ENCODE measurements around the gene PIGT. TPM values are rescaled to one million over a fixed set of nuclear protein-coding genes. Genes with fewer than 3 reads are reported as not detected.

The PIGT gene
- total RNA-seq, 1 experiment from 2014 or later = 259 TPM

GRCh38 chr20:45407067-45407745 lies 8.7 kb upstream of the PIGT start:
- peak overlapping the region; percentile 84 for H3K4me3 Mint-ChIP-seq (ENCODE audit: unreplicated experiment)
- peaks cover 13% of the 10 kb centered on the region for H3K36me3 Mint-ChIP-seq (ENCODE audit: insufficient read depth, unreplicated experiment)
- peaks cover 9% of the 10 kb centered on the region for H3K9me3 Mint-ChIP-seq (ENCODE audit: unreplicated experiment)
- Histone ChIP-seq H3K27me3 (replicated peaks; ENCODE audit: control insufficient read depth, insufficient read depth, low read length) (no peaks in the 10 kb centered on the region), H3K4me3 (ENCODE audit: low read depth, low read length) (peak overlapping the region; percentile 98), H3K9me3 (no peaks in the 10 kb centered on the region), H3K4me1 (no peaks in the 10 kb centered on the region), H3K36me3 (ENCODE audit: control insufficient read depth, insufficient read depth, low read length) (peaks cover 2% of the 10 kb centered on the region; the same call in 1 of the 2 replicates)
- no peak for TF ChIP-seq CTCF (IDR thresholded peaks at IDR 0.05; ENCODE audit: insufficient read depth in 1 of 2, low read depth in 1 of 2, low read length in 1 of 2, severe bottlenecking in 1 of 2, unreplicated experiment in 1 of 2)
- H3K4me1 Mint-ChIP-seq (ENCODE audit: low read depth, unreplicated experiment) = no peaks in the 10 kb centered on the region
- DNase-seq = peak in 1 of 2 experiments; percentile 44
- TSS peak; percentile 21 for BruUV-seq (replicated peaks)
- CTCF ChIA-PET = interaction anchor here (0.6 to 2.1 kb wide), 10 partner anchors 8 to 527 kb away, joined by 3 to 17 read pairs (median 5); partner anchors contain the start of genes PIGT and SYS1
- POLR2A ChIA-PET = interaction anchor here (0.6 to 2.6 kb wide), 4 partner anchors 9 to 172 kb away, joined by 3 to 8 read pairs (median 4); partner anchors contain the start of genes PIGT, SYS1 and WFDC8
- intact Hi-C loops (cut with micrococcal nuclease; ENCODE audit: unreplicated experiment) = no loop called here
- H3K27ac Mint-ChIP-seq (ENCODE audit: unreplicated experiment) = peak overlapping the region; percentile 60
- no peaks in the 10 kb centered on the region for H3K27me3 Mint-ChIP-seq (ENCODE audit: insufficient read depth, unreplicated experiment)

GRCh38 chr20:45407783-45408645 lies 7.9 kb upstream of the PIGT start, which contains the start of gene DBNDD2:
Gene DBNDD2 (plus strand): TSS chr20:45408289. CDS start chr20:45408468, 179 bp downstream.
- TF ChIP-seq CTCF (IDR thresholded peaks at IDR 0.05; ENCODE audit: insufficient read depth in 1 of 2, low read depth in 1 of 2, low read length in 1 of 2, severe bottlenecking in 1 of 2, unreplicated experiment in 1 of 2) = no peak
- H3K4me3 Mint-ChIP-seq (ENCODE audit: unreplicated experiment) = peak within 1 kb of the TSS; percentile 84
- ChIA-PET POLR2A (interaction anchor here (1.6 to 2.6 kb wide), 2 partner anchors 8 to 45 kb away, joined by 6 to 8 read pairs; partner anchors contain the start of genes PIGT and SYS1), CTCF (interaction anchor here (0.7 to 2.1 kb wide), 6 partner anchors 10 to 107 kb away, joined by 4 to 17 read pairs (median 8); partner anchors contain the start of gene SYS1)
- intact Hi-C loops (cut with micrococcal nuclease; ENCODE audit: unreplicated experiment) = no loop called here
- Histone ChIP-seq H3K36me3 (ENCODE audit: control insufficient read depth, insufficient read depth, low read length) (peaks cover 2% of the 10 kb centered on the region; the same call in 1 of the 2 replicates), H3K27me3 (replicated peaks; ENCODE audit: control insufficient read depth, insufficient read depth, low read length) (no peaks in the 10 kb centered on the region), H3K4me1 (no peaks in the 10 kb centered on the region), H3K9me3 (no peaks in the 10 kb centered on the region), H3K4me3 (ENCODE audit: low read depth, low read length) (peak within 1 kb of the TSS; percentile 98)
- no peaks in the 10 kb centered on the region for H3K27me3 Mint-ChIP-seq (ENCODE audit: insufficient read depth, unreplicated experiment)
- peaks cover 13% of the 10 kb centered on the region for H3K36me3 Mint-ChIP-seq (ENCODE audit: insufficient read depth, unreplicated experiment)
- no peak for DNase-seq
- BruUV-seq (replicated peaks) = no TSS peak
- no peaks in the 10 kb centered on the region for H3K4me1 Mint-ChIP-seq (ENCODE audit: low read depth, unreplicated experiment)
- peaks cover under 1% of the 10 kb centered on the region for H3K9me3 Mint-ChIP-seq (ENCODE audit: unreplicated experiment)
- peak within 1 kb of the TSS; percentile 60 for H3K27ac Mint-ChIP-seq (ENCODE audit: unreplicated experiment)

GRCh38 chr20:45408646-45409213 lies 7.2 kb upstream of the PIGT start:
- Mint-ChIP-seq H3K27me3 (ENCODE audit: insufficient read depth, unreplicated experiment) (no peaks in the 10 kb centered on the region), H3K9me3 (ENCODE audit: unreplicated experiment) (no peaks in the 10 kb centered on the region), H3K4me1 (ENCODE audit: low read depth, unreplicated experiment) (no peaks in the 10 kb centered on the region), H3K4me3 (ENCODE audit: unreplicated experiment) (no peak overlapping the region), H3K36me3 (ENCODE audit: insufficient read depth, unreplicated experiment) (peaks cover 13% of the 10 kb centered on the region), H3K27ac (ENCODE audit: unreplicated experiment) (peak overlapping the region; percentile 20)
- Histone ChIP-seq H3K4me3 (ENCODE audit: low read depth, low read length) (no peak overlapping the region), H3K27me3 (replicated peaks; ENCODE audit: control insufficient read depth, insufficient read depth, low read length) (no peaks in the 10 kb centered on the region), H3K9me3 (no peaks in the 10 kb centered on the region), H3K36me3 (ENCODE audit: control insufficient read depth, insufficient read depth, low read length) (peaks cover 2% of the 10 kb centered on the region; the same call in 1 of the 2 replicates), H3K4me1 (no peaks in the 10 kb centered on the region)
- intact Hi-C loops (cut with micrococcal nuclease; ENCODE audit: unreplicated experiment) = no loop called here
- no TSS peak for BruUV-seq (replicated peaks)
- CTCF ChIA-PET = interaction anchor here (0.6 kb wide), 1 partner anchor 48 kb away, joined by 3 read pairs; no protein-coding TSS in a partner anchor
- no peak for DNase-seq
- TF ChIP-seq CTCF (IDR thresholded peaks at IDR 0.05; ENCODE audit: insufficient read depth in 1 of 2, low read depth in 1 of 2, low read length in 1 of 2, severe bottlenecking in 1 of 2, unreplicated experiment in 1 of 2) = no peak
- POLR2A ChIA-PET = no interaction called here

All from Caco-2 (cell line).